ENCODE results near the gene ABCG8.

The ABCG8 gene

GRCh38 chr2:43826305-43827250, 12.2 kb upstream of the ABCG8 start:
- no peak for DNase-seq

DNA sequence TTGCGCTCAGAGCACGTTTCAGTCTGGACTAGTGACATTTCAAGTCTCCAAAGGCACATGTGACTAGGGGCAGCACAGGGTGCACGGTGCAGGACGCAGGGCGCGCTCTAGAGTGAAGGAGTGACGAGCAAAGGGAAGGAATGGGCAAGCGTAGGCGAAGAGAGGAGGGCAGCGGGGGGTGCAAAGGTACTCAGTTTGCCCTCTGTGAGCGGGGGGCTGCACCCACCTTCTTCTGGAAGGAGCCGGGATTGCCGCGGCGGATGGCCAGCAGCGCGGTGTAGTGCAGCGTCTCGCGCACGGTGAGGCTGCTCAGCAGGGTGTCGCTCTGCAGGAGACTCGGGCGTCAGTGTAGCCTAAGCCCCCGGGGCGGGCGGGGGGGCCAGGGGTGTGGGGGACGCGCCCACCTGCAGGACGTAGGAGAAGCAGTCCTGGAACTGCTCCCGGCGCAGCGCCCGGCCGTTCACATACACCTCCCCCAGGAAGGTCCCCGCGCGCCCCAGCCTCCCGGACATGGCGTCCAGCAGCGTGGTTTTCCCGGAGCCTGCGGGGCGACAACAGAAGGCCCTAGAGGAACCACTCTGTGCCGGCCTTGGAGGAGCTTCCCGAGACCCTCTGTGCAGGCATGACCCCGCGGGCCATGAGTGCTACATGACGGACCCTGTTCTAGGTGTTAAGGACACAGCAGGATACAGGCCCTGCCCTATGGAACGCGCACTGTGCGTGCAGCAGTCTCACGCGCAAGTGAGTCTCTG, 7.1 kb upstream of the ABCG8 start:
- no peak for DNase-seq

DNA sequence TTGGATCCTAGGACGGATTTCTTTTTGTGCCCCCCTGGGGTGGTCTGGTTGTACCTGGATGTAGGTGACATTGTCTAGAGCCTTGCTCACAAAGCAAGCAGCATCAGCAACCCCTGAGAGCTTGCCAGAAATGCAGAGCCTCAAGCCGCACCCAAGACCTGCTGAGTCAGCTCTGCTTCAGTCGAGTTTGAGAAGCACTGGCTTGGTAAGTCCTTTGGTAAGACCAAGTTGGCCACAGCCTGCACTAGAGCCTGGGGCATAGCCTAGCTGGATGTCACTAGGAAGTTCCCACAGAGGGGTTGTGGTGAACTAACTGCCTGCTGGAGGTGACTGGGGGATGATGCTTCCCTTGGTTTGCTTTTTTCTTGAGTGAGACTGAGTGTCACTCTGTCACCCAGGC, 6.3 kb upstream of the ABCG8 start:
- DNase-seq: no peak

DNA sequence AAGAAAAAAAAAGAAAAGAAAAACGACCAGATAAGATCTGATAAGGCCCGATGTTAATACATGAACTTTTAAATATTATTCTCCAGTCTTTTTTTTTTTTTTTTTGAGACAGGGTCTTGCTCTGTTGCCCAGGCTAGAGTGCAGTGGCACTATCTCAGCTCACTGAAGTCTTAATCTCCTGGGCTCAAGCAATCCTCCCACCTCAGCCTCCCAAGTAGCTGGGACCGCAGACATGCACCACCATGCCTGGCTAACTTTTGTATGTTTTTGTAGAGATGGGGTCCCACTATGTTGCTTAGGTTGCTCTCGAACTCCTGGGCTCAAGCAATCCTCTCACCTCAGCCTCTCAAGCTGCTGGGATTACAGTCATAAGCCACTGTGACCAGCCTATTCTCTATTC, 1.7 kb upstream of the ABCG8 start:
- no peak for DNase-seq

DNA sequence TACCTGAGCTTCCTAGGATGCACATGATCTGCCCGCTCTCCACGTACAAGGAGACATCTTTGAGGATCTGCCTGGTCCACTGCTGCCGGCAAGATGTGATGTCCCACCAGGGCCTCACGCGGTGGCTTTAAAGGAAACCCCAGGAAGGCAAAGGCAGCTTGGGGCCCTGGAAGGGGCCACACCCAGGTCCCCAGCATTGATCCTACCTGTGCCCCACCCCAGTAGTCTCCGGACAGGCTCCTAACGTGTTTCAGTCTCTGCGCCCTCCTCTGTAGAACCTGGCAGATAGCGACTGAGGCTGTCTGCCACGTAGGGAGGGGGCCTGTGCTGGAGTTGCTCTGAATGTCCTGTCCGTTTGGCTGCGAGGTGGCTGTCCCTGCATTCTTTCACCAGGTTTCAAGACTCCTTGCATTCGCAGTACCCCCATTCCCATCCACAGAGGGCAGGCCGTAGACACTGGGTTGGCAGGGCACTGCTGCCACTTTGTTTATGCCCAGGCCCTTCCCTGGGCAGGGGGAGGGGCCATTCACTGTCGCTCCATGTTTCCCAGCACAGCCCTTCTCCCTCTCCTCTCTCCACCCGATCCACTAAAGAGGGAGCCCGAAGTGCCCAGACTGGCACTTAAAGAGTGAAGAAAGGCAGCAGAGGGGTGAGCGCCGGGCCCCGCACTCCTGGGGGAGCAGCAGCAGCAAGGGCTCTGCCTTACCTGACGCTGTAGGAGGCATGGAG, 776 bp upstream of the ABCG8 start:
- DNase-seq: no peak

DNA sequence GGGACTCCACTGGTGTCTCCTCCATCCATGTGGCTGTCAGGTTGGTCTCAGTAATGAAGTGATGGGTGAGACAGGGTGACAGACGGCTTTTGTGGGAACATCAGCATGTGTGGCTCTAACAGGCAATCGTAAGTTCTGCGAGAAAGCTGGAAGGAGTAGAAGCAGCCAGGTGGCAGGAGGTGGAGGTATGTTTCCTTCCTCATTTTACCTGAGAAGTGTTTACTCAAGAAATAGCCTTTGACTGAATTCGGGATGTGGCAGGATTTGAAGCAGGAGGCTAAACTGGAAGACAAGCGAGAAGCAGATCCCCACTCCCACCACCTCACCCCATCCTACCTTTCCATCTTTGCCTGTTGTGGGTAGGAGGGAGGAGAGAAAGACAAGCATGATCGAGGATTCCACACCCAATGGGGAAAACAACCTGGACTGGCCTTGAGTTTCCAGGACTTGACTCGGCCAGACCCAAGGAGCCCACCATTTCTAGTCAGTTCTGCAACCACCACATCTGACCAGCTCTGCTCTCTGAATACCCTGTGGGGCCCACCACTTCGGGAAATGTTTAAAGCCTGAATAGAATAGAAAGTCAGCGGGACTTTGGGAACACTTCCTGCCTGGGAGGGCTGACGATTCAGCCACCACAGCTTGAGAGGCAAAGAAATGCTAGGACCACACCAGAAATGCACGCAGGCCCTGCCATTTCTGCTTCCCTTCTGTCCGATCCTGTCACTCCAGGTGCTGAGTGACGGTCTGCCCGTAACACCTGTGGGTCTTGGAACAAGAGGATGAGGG, 1.2 kb downstream of the ABCG8 start:
- no peak for DNase-seq

DNA sequence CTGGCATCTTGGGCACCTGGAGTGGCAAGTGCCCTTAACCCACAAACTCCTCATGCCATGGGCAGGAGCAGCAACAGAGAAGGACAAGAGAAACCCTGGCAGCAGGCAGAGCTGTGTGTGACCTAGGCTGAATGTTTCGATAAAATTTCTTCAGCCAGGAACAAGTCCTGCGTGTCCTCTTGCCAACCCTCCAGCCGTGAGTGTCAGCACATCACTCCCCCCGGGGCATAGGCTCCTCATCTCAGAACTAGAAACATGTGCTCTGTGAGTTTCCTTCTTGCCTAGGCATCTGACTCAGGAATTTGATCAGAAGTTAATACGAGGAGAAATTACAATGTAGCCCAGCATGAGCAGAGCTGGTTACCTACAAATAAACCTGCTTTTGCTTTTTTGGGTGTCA, 2.2 kb downstream of the ABCG8 start:
- DNase-seq: no peak

- no peak for DNase-seq
These were observed 3.4 kb downstream of the ABCG8 start for GRCh38 chr2:43841949-43842865.

- DNase-seq: no peak
These were observed 4.1 kb downstream of the ABCG8 start for GRCh38 chr2:43842866-43843226.

GRCh38 chr2:43845181-43845580, 6.4 kb downstream of the ABCG8 start:
- no peak for DNase-seq

GRCh38 chr2:43846140-43846793, 7.5 kb downstream of the ABCG8 start:
- no peak for DNase-seq

GRCh38 chr2:43848214-43848613, 9.4 kb downstream of the ABCG8 start:
- DNase-seq: no peak

DNA sequence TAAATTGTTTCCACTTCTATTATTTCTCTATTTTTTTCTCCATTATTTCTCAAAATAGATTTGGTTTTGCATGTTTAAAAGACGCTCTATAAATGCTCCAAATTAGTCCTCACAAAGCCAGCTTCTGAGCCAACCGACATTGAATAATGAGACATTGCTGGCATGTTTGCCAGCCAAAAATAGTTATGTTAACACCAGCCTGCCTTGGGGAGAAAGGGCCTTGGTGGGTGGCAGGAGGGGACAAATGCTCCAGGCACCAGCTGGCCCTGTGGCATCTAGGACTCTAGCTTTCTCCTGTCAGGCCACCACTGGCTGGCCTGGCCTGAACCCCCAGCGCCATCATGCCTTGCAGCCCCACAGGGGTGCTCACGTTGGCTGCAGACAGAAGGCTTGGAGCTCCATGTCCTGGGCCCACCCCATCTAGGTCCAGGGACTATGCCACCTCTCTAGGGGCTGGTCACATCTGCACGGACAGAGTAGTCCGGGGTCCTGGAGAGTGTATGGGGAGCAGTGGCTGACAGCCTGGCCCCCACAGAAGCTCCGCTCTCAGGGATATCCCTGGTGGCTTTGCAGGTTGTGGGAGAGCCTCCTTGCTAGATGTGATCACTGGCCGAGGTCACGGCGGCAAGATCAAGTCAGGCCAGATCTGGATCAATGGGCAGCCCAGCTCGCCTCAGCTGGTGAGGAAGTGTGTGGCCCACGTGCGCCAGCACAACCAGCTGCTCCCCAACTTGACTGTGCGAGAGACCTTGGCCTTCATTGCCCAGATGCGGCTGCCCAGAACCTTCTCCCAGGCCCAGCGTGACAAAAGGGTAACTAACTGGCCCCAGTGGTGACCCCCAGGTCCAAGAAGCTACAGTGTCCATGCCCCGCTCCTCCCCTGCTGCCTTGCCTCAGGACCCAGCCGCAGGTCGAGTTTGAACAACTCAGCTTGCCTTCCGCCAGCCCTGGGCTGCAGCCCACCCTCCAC, 12.5 kb downstream of the ABCG8 start:
- DNase-seq: no peak

- DNase-seq: no peak
These were observed 13.5 kb downstream of the ABCG8 start for GRCh38 chr2:43852196-43852730.

GRCh38 chr2:43853141-43854081, 14.6 kb downstream of the ABCG8 start:
- no peak for DNase-seq

DNA sequence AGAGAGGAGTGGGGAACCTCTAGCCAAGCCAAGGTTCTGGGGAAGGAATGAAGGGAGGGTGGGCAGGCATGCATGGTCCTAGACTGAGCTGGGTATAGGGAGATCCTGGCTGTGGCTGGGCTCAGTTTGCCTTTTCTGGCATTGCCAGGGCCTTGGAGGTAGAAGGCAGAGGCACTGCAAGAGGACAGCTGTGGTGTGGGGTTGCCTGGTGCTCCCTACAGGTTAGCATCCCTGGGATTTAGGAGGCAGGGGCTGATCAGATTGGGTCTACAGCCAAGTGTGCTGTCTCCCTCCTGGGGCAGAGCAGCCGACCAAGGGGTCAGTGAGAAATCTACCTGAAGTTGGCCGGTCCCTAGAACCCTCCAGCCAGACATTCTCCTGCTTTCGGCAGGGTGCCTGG, 15.9 kb downstream of the ABCG8 start:
- DNase-seq: no peak

DNA sequence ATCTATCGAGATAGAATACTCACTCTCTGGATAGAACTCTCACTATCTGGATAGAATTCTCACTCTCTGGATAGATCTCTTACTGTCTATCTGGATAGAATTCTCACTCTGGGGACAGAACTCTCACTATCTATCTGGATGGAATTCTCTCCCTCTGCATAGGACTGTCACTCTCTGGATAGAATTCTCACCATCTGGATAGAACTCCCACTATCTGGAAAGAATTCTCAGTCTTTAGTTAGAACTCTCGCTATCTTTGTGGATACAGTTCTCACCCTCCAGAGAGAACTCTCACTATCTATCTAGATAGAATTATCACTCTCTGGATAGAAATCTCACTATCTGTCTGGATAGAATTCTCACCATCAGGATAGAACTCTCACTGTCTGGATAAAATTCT, 16.5 kb downstream of the ABCG8 start:
- no peak for DNase-seq

GRCh38 chr2:43872151-43872550, 33.4 kb downstream of the ABCG8 start:
- no peak for DNase-seq
